ENCODE results near the gene TOMM5.

TOMM5 gene
- 3.6 reads per million, percentile 14 among the genes with 10 or more reads in this experiment for total RNA-seq

GRCh38 chr9:37592108-37592951 is at the start of gene TOMM5:
TOMM5 (minus strand) TSS chr9:37592597; CDS start chr9:37592532, 65 bp downstream.
- peak; percentile 92 for DNase-seq

- DNase-seq, result no peak
Observed at GRCh38 chr9:37641331-37641730, 48.9 kb upstream of the TOMM5 start.

GRCh38 chr9:37640246-37640645 is 47.8 kb upstream of the TOMM5 start:
- DNase-seq, result no peak

- DNase-seq, result no peak
Observed at GRCh38 chr9:37639841-37640240, 47.4 kb upstream of the TOMM5 start.

GRCh38 chr9:37639109-37639762 is 46.8 kb upstream of the TOMM5 start:
- no peak for DNase-seq

- DNase-seq, result no peak
Observed at GRCh38 chr9:37636511-37637448, 44.4 kb upstream of the TOMM5 start.

GRCh38 chr9:37635808-37636207 is 43.4 kb upstream of the TOMM5 start:
- no peak for DNase-seq

- DNase-seq, result no peak
Observed at GRCh38 chr9:37632479-37632878, 40.1 kb upstream of the TOMM5 start.

GRCh38 chr9:37626708-37627292 is 34.4 kb upstream of the TOMM5 start:
- DNase-seq, result no peak

GRCh38 chr9:37625758-37626147 is 33.4 kb upstream of the TOMM5 start:
- DNase-seq, result no peak

GRCh38 chr9:37625036-37625757 is 32.8 kb upstream of the TOMM5 start:
- DNase-seq, result no peak

GRCh38 chr9:37624073-37624472 is 31.7 kb upstream of the TOMM5 start:
- DNase-seq, result no peak

GRCh38 chr9:37623267-37623666 is 30.9 kb upstream of the TOMM5 start:
- DNase-seq, result no peak

- DNase-seq, result no peak
Observed at GRCh38 chr9:37622462-37622861, 30.1 kb upstream of the TOMM5 start.

GRCh38 chr9:37621273-37622121 is 29.1 kb upstream of the TOMM5 start:
- DNase-seq, result no peak

- no peak for DNase-seq
Observed at GRCh38 chr9:37620396-37620795, 28.0 kb upstream of the TOMM5 start.

GRCh38 chr9:37619806-37620205 is 27.4 kb upstream of the TOMM5 start:
- DNase-seq, result no peak

- no peak for DNase-seq
Observed at GRCh38 chr9:37618817-37619216, 26.4 kb upstream of the TOMM5 start.

- no peak for DNase-seq
Observed at GRCh38 chr9:37617832-37618231, 25.4 kb upstream of the TOMM5 start.

GRCh38 chr9:37617161-37617560 is 24.8 kb upstream of the TOMM5 start:
- DNase-seq, result no peak

- DNase-seq, result no peak
Observed at GRCh38 chr9:37611961-37612360, 19.6 kb upstream of the TOMM5 start.

All from effector CD4-positive, alpha-beta T cell (primary cell).